A673 (cell line): ENCODE measurements around the gene BRSK1. TPM values are rescaled to one million over a fixed set of nuclear protein-coding genes. Genes with fewer than 3 reads are reported as not detected.

Experiments
- BruUV-seq: library from RNA; stranded (reverse); fragments of 400-500 nt; replicated peaks from 2 replicates; lab custom pipeline; 2021; lab: Mats Ljungman, UMichigan
- CTCF ChIA-PET: fragments of 300-600 bp; sonication (Branson Sonifier 250); formaldehyde crosslinking; loops from one replicate; lab custom pipeline; 2022; ENCODE audit warnings: antibody characterized with exemption; lab: Charles Lee
- POLR2A ChIA-PET: fragments of 300-600 bp; sonication (Branson Sonifier 250); formaldehyde crosslinking; loops from one replicate; lab custom pipeline; 2022; ENCODE audit warnings: antibody characterized with exemption; ENCODE audit not compliant: low non-redundant PET; lab: Charles Lee
- DNase-seq: peaks from one replicate; pipeline ENCODE4 v3.0.0-alpha.2; 2015; ENCODE audit warnings: low spot score
- H3K27ac ChIP-seq: fragments of 200-600 bp; sonication (generic); 2 replicates; pipeline ENCODE4 v1.5.1; 2016; ENCODE audit warnings: mixed run types, low read depth, mild to moderate bottlenecking, mixed read lengths, antibody characterized with exemption, low read length; ENCODE audit not compliant: poor library complexity, severe bottlenecking
- H3K27me3 ChIP-seq: fragments of 200-600 bp; sonication (generic); replicated peaks from 2 replicates; pipeline ENCODE4 v1.6.1; 2017; ENCODE audit warnings: mixed run types, low read depth, mild to moderate bottlenecking, mixed read lengths, antibody characterized with exemption, low read length; ENCODE audit not compliant: insufficient read depth, poor library complexity
- H3K36me3 ChIP-seq: fragments of 200-600 bp; sonication (generic); 2 replicates; pipeline ENCODE4 v1.6.1; 2016; ENCODE audit warnings: mixed run types, mild to moderate bottlenecking, mixed read lengths, antibody characterized with exemption, low read length; ENCODE audit not compliant: insufficient read depth, poor library complexity, severe bottlenecking
- H3K4me1 ChIP-seq: fragments of 200-600 bp; sonication (generic); 2 replicates; pipeline ENCODE4 v1.6.1; 2017; ENCODE audit warnings: mixed run types, mild to moderate bottlenecking, mixed read lengths, antibody characterized with exemption, low read length; ENCODE audit not compliant: insufficient read depth, poor library complexity, severe bottlenecking
- H3K4me3 ChIP-seq: fragments of 200-600 bp; sonication (generic); 2 replicates; pipeline ENCODE4 v1.5.1; 2016; ENCODE audit warnings: low read depth, mixed run types, mild to moderate bottlenecking, mixed read lengths, low read length; ENCODE audit not compliant: poor library complexity, severe bottlenecking
- H3K9me3 ChIP-seq: fragments of 200-600 bp; sonication (generic); 2 replicates; pipeline ENCODE4 v1.6.1; 2016; ENCODE audit warnings: mixed run types, low read depth, mild to moderate bottlenecking, mixed read lengths, antibody characterized with exemption, low read length; ENCODE audit not compliant: poor library complexity, severe bottlenecking
- EZH2 ChIP-seq: fragments of 200-600 bp; sonication (generic); IDR thresholded peaks from 2 replicates; pipeline ENCODE4 v1.6.1; 2017; ENCODE audit warnings: borderline replicate concordance, low read depth, mild to moderate bottlenecking, mixed read lengths, antibody characterized with exemption, low read length; ENCODE audit not compliant: poor library complexity, severe bottlenecking
- intact Hi-C: fragments of 100-400 bp; cut with micrococcal nuclease; formaldehyde crosslinking; loops from one replicate; pipeline ENCODE4 v1.10.0; 2022; ENCODE audit not compliant: unreplicated experiment
- total RNA-seq: library from RNA; stranded (reverse); gene quantifications from 2 replicates; pipeline ENCODE4 v1.2.3, GENCODE V29; 2021
- TF ChIP-seq, protein P1 (sequence below): fragments of 300-800, 200-600 bp; sonication (generic); conservative IDR thresholded peaks from 2 replicates; pipeline ENCODE4 v1.5.1; 2017; ENCODE audit warnings: low read depth, mild to moderate bottlenecking, antibody characterized with exemption, low read length, moderate library complexity, mixed read lengths

The BRSK1 gene
- total RNA-seq, 1 experiment from 2014 or later = 30.5 TPM

DNA sequence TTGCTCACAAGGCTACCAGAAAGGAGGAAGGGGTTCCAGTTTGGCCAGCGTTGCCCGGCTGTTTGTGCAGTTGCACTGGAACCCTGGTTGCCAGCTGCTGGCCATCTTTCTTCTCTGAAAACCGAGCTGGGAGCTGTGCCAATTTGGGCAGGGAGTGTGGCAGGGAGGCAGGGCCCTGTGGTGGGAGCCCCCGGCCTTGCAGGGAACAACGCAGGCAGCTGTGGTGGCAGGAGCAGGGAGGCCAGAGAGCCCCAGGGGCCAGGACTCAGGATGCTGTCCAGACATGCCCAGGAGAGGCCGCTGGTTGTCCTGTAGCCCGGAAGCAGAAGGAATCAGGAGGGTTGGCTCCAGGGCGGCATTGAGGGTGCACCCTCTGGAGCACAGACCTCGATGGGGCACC is 60.6 kb downstream of the BRSK1 start:
- TF ChIP-seq, protein P1, sequence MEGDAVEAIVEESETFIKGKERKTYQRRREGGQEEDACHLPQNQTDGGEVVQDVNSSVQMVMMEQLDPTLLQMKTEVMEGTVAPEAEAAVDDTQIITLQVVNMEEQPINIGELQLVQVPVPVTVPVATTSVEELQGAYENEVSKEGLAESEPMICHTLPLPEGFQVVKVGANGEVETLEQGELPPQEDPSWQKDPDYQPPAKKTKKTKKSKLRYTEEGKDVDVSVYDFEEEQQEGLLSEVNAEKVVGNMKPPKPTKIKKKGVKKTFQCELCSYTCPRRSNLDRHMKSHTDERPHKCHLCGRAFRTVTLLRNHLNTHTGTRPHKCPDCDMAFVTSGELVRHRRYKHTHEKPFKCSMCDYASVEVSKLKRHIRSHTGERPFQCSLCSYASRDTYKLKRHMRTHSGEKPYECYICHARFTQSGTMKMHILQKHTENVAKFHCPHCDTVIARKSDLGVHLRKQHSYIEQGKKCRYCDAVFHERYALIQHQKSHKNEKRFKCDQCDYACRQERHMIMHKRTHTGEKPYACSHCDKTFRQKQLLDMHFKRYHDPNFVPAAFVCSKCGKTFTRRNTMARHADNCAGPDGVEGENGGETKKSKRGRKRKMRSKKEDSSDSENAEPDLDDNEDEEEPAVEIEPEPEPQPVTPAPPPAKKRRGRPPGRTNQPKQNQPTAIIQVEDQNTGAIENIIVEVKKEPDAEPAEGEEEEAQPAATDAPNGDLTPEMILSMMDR = no peak
- no peak for TF ChIP-seq EZH2

DNA sequence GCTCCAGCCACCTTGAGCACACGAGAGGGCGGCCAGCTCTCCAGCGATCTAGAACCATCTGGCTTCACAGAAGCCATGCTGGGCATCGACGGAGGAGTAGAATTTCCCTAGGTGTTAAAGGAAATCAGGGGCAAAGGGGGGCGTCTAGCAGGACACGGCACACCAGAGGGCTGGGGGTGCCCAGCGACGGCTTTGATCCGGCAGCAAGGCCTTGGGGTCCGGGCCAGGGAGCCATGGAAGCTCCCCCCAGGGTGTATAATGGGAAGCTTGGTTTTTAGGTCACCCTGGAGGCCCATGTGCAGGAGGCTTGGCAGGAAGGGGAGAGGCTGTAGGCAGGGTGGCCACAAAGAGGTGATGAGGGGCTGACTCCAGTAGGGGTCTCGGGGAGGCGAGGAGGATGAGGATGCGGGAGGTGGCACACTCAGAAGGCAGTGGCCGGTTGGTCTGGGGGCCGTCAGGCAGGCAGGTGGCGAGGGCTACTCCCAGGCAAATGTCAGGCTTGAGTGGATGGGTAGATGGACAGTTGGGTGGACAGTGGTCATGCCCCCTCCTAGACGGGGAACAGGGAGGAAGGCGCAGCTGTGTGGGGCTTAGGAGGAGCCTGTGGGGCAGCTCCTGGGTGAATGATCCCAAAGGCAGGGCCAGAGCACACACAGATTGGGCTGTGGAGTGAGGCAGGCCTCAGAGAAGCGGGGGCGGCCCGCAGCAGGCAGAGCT is 61.5 kb downstream of the BRSK1 start:
- no peak for DNase-seq
- intact Hi-C loops = no loop called here
- H3K4me1 ChIP-seq = peaks cover 7% of the 10 kb centered on the region
- no peaks in the 10 kb centered on the region for H3K9me3 ChIP-seq
- no peak overlapping the region for H3K27ac ChIP-seq
- CTCF ChIA-PET = no interaction called here
- peaks cover 15% of the 10 kb centered on the region for H3K36me3 ChIP-seq
- H3K27me3 ChIP-seq = no peaks in the 10 kb centered on the region
- POLR2A ChIA-PET = no interaction called here
- no TSS peak for BruUV-seq
- H3K4me3 ChIP-seq = no peak overlapping the region
- TF ChIP-seq, protein P1 = no peak
- TF ChIP-seq EZH2 = no peak

More for the DNA sequence above, 60.6 kb downstream of the BRSK1 start:
- H3K4me3 ChIP-seq = no peak overlapping the region
- CTCF ChIA-PET = no interaction called here
- no peaks in the 10 kb centered on the region for H3K27me3 ChIP-seq
- BruUV-seq = no TSS peak
- H3K4me1 ChIP-seq = peaks cover 7% of the 10 kb centered on the region
- peaks cover 15% of the 10 kb centered on the region for H3K36me3 ChIP-seq
- no peaks in the 10 kb centered on the region for H3K9me3 ChIP-seq
- POLR2A ChIA-PET = no interaction called here
- intact Hi-C loops = no loop called here
- DNase-seq = no peak
- no peak overlapping the region for H3K27ac ChIP-seq

DNA sequence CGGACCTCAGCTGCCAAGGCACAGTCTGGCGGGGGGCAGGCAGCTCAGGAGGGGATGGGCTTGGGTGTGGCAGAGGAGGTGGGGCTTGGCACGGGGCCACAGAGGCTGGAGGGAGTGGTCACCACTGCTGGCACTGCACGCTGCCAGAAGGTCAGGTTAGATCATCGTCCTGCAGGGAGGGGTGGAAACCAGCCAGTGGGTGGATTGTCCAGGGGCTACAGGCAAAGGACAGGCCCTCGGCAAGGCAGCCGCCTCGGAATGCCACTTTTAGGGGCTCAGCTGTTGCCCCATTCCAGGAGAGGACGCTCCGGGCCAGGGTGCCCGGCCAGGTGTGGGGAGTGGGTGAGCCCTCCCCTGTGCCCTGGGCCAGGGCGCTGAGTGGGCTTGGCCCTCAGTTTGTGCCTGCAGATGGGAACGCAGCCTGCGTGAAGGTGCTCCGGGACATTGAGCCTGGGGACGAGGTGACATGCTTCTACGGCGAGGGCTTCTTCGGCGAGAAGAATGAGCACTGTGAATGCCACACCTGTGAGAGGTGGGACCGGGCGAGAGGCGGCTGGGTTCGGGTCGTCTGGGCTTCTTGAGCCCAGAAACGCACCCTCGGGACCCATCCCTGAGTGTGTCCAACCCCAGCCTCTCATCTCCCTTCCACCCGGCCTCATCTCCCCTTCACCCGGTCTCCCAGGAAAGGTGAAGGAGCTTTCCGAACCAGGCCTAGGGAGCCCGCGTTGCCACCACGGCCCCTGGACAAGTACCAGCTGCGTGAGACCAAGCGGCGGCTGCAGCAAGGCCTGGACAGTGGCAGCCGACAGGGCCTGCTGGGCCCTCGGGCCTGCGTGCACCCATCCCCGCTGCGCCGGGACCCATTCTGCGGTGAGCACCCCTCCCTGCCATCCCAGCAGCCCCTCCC is 62.3 kb downstream of the BRSK1 start:
- intact Hi-C loops = no loop called here
- Histone ChIP-seq H3K4me1 (peaks cover 7% of the 10 kb centered on the region), H3K36me3 (peaks cover 15% of the 10 kb centered on the region), H3K9me3 (no peaks in the 10 kb centered on the region), H3K4me3 (no peak overlapping the region), H3K27ac (no peak overlapping the region), H3K27me3 (no peaks in the 10 kb centered on the region)
- ChIA-PET CTCF (no interaction called here), POLR2A (no interaction called here)
- no peak for DNase-seq
- no peak for TF ChIP-seq EZH2
- TF ChIP-seq, protein P1 = no peak
- BruUV-seq = no TSS peak
